ENCODE data around the gene TEC. TPM values are rescaled to one million over a fixed set of nuclear protein-coding genes. Genes with fewer than 3 reads are reported as not detected.

The TEC gene
- total RNA-seq, 1 donor from 2014 or later = 0.21 TPM

DNA sequence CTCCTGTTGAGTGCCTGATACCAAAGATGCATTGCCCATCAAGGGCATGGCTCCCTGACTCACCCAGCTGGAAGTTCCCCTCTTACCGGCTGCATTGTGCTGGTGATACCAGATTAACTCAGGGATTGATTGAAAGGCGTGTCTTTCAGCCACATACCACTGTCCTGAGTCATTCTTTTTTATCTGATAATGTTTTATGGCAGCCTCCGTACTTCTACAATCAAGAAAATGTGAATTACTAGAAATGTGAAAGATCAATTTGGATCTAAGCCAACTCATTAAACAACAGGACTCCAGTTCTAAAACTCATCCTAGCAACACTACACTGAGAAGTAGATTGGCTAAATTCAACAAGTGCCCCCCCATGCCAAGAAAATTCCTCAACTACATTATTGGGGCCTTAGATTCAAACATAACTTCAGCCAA lies 175.6 kb downstream of the TEC start:
- no peaks in the 10 kb centered on the region for H3K36me3 Mint-ChIP-seq (ENCODE audit: low read depth)
- H3K27ac Mint-ChIP-seq (ENCODE audit: unreplicated experiment) = no peak overlapping the region
- H3K4me3 Mint-ChIP-seq = no peak overlapping the region
- no peaks in the 10 kb centered on the region for H3K9me3 Mint-ChIP-seq
- peaks cover 14% of the 10 kb centered on the region for H3K27me3 Mint-ChIP-seq (ENCODE audit: low read depth)
- H3K4me1 Mint-ChIP-seq = no peaks in the 10 kb centered on the region
- TF ChIP-seq, protein P1, sequence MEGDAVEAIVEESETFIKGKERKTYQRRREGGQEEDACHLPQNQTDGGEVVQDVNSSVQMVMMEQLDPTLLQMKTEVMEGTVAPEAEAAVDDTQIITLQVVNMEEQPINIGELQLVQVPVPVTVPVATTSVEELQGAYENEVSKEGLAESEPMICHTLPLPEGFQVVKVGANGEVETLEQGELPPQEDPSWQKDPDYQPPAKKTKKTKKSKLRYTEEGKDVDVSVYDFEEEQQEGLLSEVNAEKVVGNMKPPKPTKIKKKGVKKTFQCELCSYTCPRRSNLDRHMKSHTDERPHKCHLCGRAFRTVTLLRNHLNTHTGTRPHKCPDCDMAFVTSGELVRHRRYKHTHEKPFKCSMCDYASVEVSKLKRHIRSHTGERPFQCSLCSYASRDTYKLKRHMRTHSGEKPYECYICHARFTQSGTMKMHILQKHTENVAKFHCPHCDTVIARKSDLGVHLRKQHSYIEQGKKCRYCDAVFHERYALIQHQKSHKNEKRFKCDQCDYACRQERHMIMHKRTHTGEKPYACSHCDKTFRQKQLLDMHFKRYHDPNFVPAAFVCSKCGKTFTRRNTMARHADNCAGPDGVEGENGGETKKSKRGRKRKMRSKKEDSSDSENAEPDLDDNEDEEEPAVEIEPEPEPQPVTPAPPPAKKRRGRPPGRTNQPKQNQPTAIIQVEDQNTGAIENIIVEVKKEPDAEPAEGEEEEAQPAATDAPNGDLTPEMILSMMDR (conservative IDR thresholded peaks at IDR 0.05) = no peak
- DNase-seq (ENCODE audit: low read depth, low spot score) = no peak

DNA sequence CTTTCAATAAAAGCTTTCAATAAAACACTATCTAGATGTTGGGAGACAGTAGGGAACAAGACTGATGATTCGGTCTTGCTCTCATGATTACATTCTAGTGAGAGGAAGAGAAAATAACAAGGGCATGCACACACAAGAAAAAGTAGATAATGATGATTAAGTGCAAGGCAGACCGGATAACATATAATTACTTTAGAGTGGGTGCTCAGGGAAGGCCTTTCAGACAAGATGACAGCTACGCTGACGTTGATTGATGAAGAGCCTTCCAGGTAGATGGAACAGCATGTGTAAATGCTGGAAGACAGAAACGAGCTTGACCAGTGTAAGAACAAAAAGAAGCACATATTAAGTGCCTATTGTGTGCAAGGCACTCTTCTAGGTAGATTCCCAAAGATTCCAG lies 179.0 kb downstream of the TEC start:
- no peaks in the 10 kb centered on the region for H3K4me1 Mint-ChIP-seq
- H3K27ac Mint-ChIP-seq (ENCODE audit: unreplicated experiment) = no peak overlapping the region
- TF ChIP-seq, protein P1 (conservative IDR thresholded peaks at IDR 0.05) = no peak
- H3K4me3 Mint-ChIP-seq = no peak overlapping the region
- peaks cover 16% of the 10 kb centered on the region for H3K27me3 Mint-ChIP-seq (ENCODE audit: low read depth)
- no peak for DNase-seq (ENCODE audit: low read depth, low spot score)
- H3K9me3 Mint-ChIP-seq = no peaks in the 10 kb centered on the region
- H3K36me3 Mint-ChIP-seq (ENCODE audit: low read depth) = no peaks in the 10 kb centered on the region

DNA sequence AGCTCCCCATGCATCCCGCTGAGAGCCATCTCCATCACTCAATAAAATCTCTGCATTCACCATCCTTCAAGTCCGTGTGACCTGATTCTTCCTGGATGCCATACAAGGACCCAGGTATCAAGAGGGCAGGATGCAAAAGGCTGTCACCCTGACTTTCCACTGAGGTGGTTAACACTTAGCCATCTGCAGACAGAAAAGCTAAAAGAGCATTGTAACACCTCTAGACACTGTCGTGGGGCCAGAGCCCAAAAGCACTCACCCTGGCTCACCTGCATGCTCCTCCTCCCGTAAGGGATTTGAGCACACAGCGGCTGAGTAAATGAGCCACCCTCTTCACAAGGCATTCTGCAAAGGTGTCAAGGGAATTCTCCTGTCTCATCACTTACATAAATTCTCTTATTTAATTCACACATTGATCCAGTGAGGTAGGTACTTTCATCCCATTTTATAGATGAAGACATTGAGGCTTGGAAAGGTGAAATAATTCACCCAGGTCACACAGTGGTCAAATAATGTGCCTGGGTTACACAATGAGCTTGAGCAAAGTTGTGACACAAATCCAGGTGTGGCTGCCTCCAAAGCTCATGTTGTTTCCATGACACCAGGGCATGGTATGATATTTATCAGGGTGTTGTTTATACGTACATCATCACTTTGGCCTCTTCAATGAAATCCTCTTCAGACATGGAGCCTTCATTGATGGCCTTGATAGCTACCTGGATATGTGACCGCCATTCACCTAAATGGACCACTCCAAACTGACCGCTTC lies 183.6 kb downstream of the TEC start:
- Mint-ChIP-seq H3K4me1 (no peaks in the 10 kb centered on the region), H3K27ac (ENCODE audit: unreplicated experiment) (no peak overlapping the region), H3K9me3 (no peaks in the 10 kb centered on the region), H3K27me3 (ENCODE audit: low read depth) (peaks cover 5% of the 10 kb centered on the region), H3K4me3 (no peak overlapping the region), H3K36me3 (ENCODE audit: low read depth) (no peaks in the 10 kb centered on the region)
- no peak for DNase-seq (ENCODE audit: low read depth, low spot score)
- TF ChIP-seq, protein P1 (conservative IDR thresholded peaks at IDR 0.05) = no peak

Other genes with a start within 250 kb of the TEC start
- not detected in 2 replicates for gene TXK, start 135.6 kb downstream of the TEC start, total RNA-seq
- gene SLAIN2, start 71.7 kb upstream of the TEC start, total RNA-seq = 47.6 and 49.4 TPM in 2 replicates
- 2.0 and 2.2 TPM in 2 replicates for gene SLC10A4, start 213.5 kb upstream of the TEC start, total RNA-seq
- 0.27 TPM in 1 of 2 replicates, not detected in the other for gene ZAR1, start 220.4 kb upstream of the TEC start, total RNA-seq

Data from neural crest cell (in vitro differentiated cells).